Loucy (cell line): ENCODE results near the gene RBM20.

Source experiments
- H2AFZ ChIP-seq: fragments of 200-600 bp; sonication (generic); 2 replicates; pipeline ENCODE4 v1.6.0; 2016; ENCODE audit warnings: antibody characterized with exemption, mild to moderate bottlenecking, low read length, moderate library complexity
- H3F3A ChIP-seq: fragments of 200-600 bp; 2 replicates; pipeline ENCODE4 v1.6.0; 2016; ENCODE audit warnings: antibody characterized with exemption, low read depth, mild to moderate bottlenecking
- H3K27me3 ChIP-seq: fragments of 200-600 bp; sonication (generic); 2 replicates; pipeline ENCODE4 v1.6.1; 2014; ENCODE audit warnings: low read length, mild to moderate bottlenecking; ENCODE audit not compliant: insufficient read depth, poor library complexity, severe bottlenecking
- H3K36me3 ChIP-seq: fragments of 200-600 bp; sonication (generic); 2 replicates; pipeline ENCODE4 v1.6.1; 2016; ENCODE audit warnings: low read length; ENCODE audit not compliant: insufficient read depth
- H3K4me1 ChIP-seq: fragments of 200-600 bp; sonication (generic); 2 replicates; pipeline ENCODE4 v1.5.1; 2014; ENCODE audit warnings: low read length, mild to moderate bottlenecking; ENCODE audit not compliant: insufficient read depth, poor library complexity, severe bottlenecking
- H3K4me2 ChIP-seq: fragments of 200-600 bp; sonication (generic); 2 replicates; pipeline ENCODE4 v1.6.0; 2014; ENCODE audit warnings: antibody characterized with exemption, low read length, low read depth, mild to moderate bottlenecking; ENCODE audit not compliant: poor library complexity, severe bottlenecking
- H3K4me3 ChIP-seq: fragments of 200-600 bp; sonication (generic); 2 replicates; pipeline ENCODE4 v1.5.1; 2014; ENCODE audit warnings: low read length, mild to moderate bottlenecking, mixed read lengths; ENCODE audit not compliant: poor library complexity, severe bottlenecking
- H3K79me2 ChIP-seq: fragments of 200-600 bp; sonication (generic); 2 replicates; pipeline ENCODE4 v1.6.1; 2014; ENCODE audit warnings: low read length; ENCODE audit not compliant: insufficient read depth
- H3K9ac ChIP-seq: fragments of 200-600 bp; sonication (generic); 2 replicates; pipeline ENCODE4 v1.6.0; 2014; ENCODE audit warnings: mild to moderate bottlenecking, low read depth, low read length, moderate library complexity; ENCODE audit not compliant: poor library complexity, severe bottlenecking
- H3K9me2 ChIP-seq: fragments of 200-600 bp; sonication (generic); replicated peaks from 2 replicates; pipeline ENCODE4 v1.6.1; 2016; ENCODE audit warnings: low read depth, low read length, mixed read lengths
- H3K9me3 ChIP-seq: fragments of 200-600 bp; sonication (generic); 2 replicates; pipeline ENCODE4 v1.6.1; 2014; ENCODE audit warnings: mild to moderate bottlenecking, antibody characterized with exemption, low read length, low read depth; ENCODE audit not compliant: insufficient read depth
- H4K20me1 ChIP-seq: fragments of 200-600 bp; sonication (generic); 2 replicates; pipeline ENCODE4 v1.6.0; 2014; ENCODE audit warnings: antibody characterized with exemption, low read length, mild to moderate bottlenecking; ENCODE audit not compliant: insufficient read depth, poor library complexity, severe bottlenecking
- CTCF ChIP-seq: fragments of 200-600 bp; sonication (generic); conservative IDR thresholded peaks from 2 replicates; pipeline ENCODE4 v1.5.1; 2014; ENCODE audit warnings: mild to moderate bottlenecking, antibody characterized with exemption, low read length
- EZH2phosphoT487 ChIP-seq: fragments of 200-600 bp; IDR thresholded peaks from 2 replicates; pipeline ENCODE4 v1.6.1; 2018; ENCODE audit warnings: antibody characterized with exemption, mild to moderate bottlenecking, moderate library complexity, borderline replicate concordance

RBM20 gene

GRCh38 chr10:110791541-110792073, 147.5 kb downstream of the RBM20 start:
- Histone ChIP-seq H4K20me1 (no peaks in the 10 kb centered on the region), H3K27me3 (no peaks in the 10 kb centered on the region), H3K4me1 (no peaks in the 10 kb centered on the region), H3K36me3 (no peaks in the 10 kb centered on the region), H3K4me3 (no peak overlapping the region), H3F3A (no peaks in the 10 kb centered on the region), H3K9me2 (no peaks in the 10 kb centered on the region), H3K4me2 (no peak overlapping the region), H2AFZ (no peak overlapping the region), H3K79me2 (no peaks in the 10 kb centered on the region), H3K9me3 (no peaks in the 10 kb centered on the region), H3K9ac (no peak overlapping the region)
- TF ChIP-seq EZH2phosphoT487 (no peak), CTCF (no peak)

- Histone ChIP-seq H3K4me1 (no peaks in the 10 kb centered on the region), H4K20me1 (no peaks in the 10 kb centered on the region), H3K36me3 (no peaks in the 10 kb centered on the region), H3K27me3 (no peaks in the 10 kb centered on the region), H2AFZ (no peak overlapping the region), H3K4me3 (no peak overlapping the region), H3F3A (no peaks in the 10 kb centered on the region), H3K79me2 (no peaks in the 10 kb centered on the region), H3K9ac (no peak overlapping the region), H3K4me2 (no peak overlapping the region), H3K9me2 (no peaks in the 10 kb centered on the region), H3K9me3 (no peaks in the 10 kb centered on the region)
- TF ChIP-seq EZH2phosphoT487 = no peak
- no peak for TF ChIP-seq CTCF
Observed at GRCh38 chr10:110792476-110793125, 148.5 kb downstream of the RBM20 start.

- Histone ChIP-seq H4K20me1 (no peaks in the 10 kb centered on the region), H3K4me3 (no peak overlapping the region), H3K9ac (no peak overlapping the region), H3K4me1 (no peaks in the 10 kb centered on the region), H3K9me3 (no peaks in the 10 kb centered on the region), H3K27me3 (no peaks in the 10 kb centered on the region), H3K4me2 (no peak overlapping the region), H3F3A (no peaks in the 10 kb centered on the region), H3K79me2 (no peaks in the 10 kb centered on the region), H2AFZ (no peak overlapping the region), H3K36me3 (no peaks in the 10 kb centered on the region), H3K9me2 (no peaks in the 10 kb centered on the region)
- TF ChIP-seq CTCF (no peak), EZH2phosphoT487 (no peak)
Observed at GRCh38 chr10:110793128-110793812, 149.1 kb downstream of the RBM20 start.
